Smooth muscle cell of the brain vasculature (primary cell): ENCODE results near the gene RRM1.
"Not testable (repeated sequence)": the region's sequence is repeated elsewhere in the genome, so short reads cannot be mapped to it uniquely, and the experiment has no call there.

ENCODE experiments used
- DNase-seq: peaks from one replicate; pipeline ENCODE4 v3.0.0-alpha.2; 2012; ENCODE audit warnings: low read depth, low spot score

Gene RRM1

GRCh38 chr11:4134806-4135205, 40.2 kb downstream of the RRM1 start:
- DNase-seq, result no peak

GRCh38 chr11:4138497-4138896, 43.9 kb downstream of the RRM1 start:
- no peak for DNase-seq

- DNase-seq, result no peak
Observed at GRCh38 chr11:4140067-4140636, 45.6 kb downstream of the RRM1 start.

- DNase-seq, result no peak
Observed at GRCh38 chr11:4146070-4146771, 51.6 kb downstream of the RRM1 start.

GRCh38 chr11:4146772-4147098, 52.1 kb downstream of the RRM1 start:
- no peak for DNase-seq

GRCh38 chr11:4154503-4154902, 59.9 kb downstream of the RRM1 start:
- no peak for DNase-seq

GRCh38 chr11:4156571-4156970, 62.0 kb downstream of the RRM1 start:
- DNase-seq, result no peak

- DNase-seq, result not testable (repeated sequence)
Observed at GRCh38 chr11:4158818-4159217, 64.2 kb downstream of the RRM1 start.

GRCh38 chr11:4161305-4161704, 66.7 kb downstream of the RRM1 start:
- no peak for DNase-seq

GRCh38 chr11:4164884-4165590, 70.4 kb downstream of the RRM1 start:
- no peak for DNase-seq

GRCh38 chr11:4167292-4167691, 72.7 kb downstream of the RRM1 start:
- no peak for DNase-seq

GRCh38 chr11:4167758-4168157, 73.2 kb downstream of the RRM1 start:
- DNase-seq, result no peak

GRCh38 chr11:4175620-4176350, 81.2 kb downstream of the RRM1 start:
- not testable (repeated sequence) for DNase-seq

- no peak for DNase-seq
Observed at GRCh38 chr11:4178813-4179662, 84.4 kb downstream of the RRM1 start.

- no peak for DNase-seq
Observed at GRCh38 chr11:4180441-4181183, 86.0 kb downstream of the RRM1 start.

GRCh38 chr11:4181782-4182721, 87.5 kb downstream of the RRM1 start:
- no peak for DNase-seq

GRCh38 chr11:4183410-4184057, 88.9 kb downstream of the RRM1 start:
- no peak for DNase-seq

- no peak for DNase-seq
Observed at GRCh38 chr11:4184163-4184916, 89.7 kb downstream of the RRM1 start.
